A673 (cell line): ENCODE measurements around the gene ACE. TPM values are rescaled to one million over a fixed set of nuclear protein-coding genes. Genes with fewer than 3 reads are reported as not detected.

Experiments used
- BruUV-seq: library from RNA; stranded (reverse); fragments of 400-500 nt; replicated peaks from 2 replicates; lab custom pipeline; 2021; lab: Mats Ljungman, UMichigan
- CTCF ChIA-PET: fragments of 300-600 bp; sonication (Branson Sonifier 250); formaldehyde crosslinking; loops from one replicate; lab custom pipeline; 2022; ENCODE audit warnings: antibody characterized with exemption; lab: Charles Lee
- POLR2A ChIA-PET: fragments of 300-600 bp; sonication (Branson Sonifier 250); formaldehyde crosslinking; loops from one replicate; lab custom pipeline; 2022; ENCODE audit warnings: antibody characterized with exemption; ENCODE audit not compliant: low non-redundant PET; lab: Charles Lee
- DNase-seq: peaks from one replicate; pipeline ENCODE4 v3.0.0-alpha.2; 2015; ENCODE audit warnings: low spot score
- H3K27ac ChIP-seq: fragments of 200-600 bp; sonication (generic); 2 replicates; pipeline ENCODE4 v1.5.1; 2016; ENCODE audit warnings: mixed run types, low read depth, mild to moderate bottlenecking, mixed read lengths, antibody characterized with exemption, low read length; ENCODE audit not compliant: poor library complexity, severe bottlenecking
- H3K27me3 ChIP-seq: fragments of 200-600 bp; sonication (generic); replicated peaks from 2 replicates; pipeline ENCODE4 v1.6.1; 2017; ENCODE audit warnings: mixed run types, low read depth, mild to moderate bottlenecking, mixed read lengths, antibody characterized with exemption, low read length; ENCODE audit not compliant: insufficient read depth, poor library complexity
- H3K36me3 ChIP-seq: fragments of 200-600 bp; sonication (generic); 2 replicates; pipeline ENCODE4 v1.6.1; 2016; ENCODE audit warnings: mixed run types, mild to moderate bottlenecking, mixed read lengths, antibody characterized with exemption, low read length; ENCODE audit not compliant: insufficient read depth, poor library complexity, severe bottlenecking
- H3K4me1 ChIP-seq: fragments of 200-600 bp; sonication (generic); 2 replicates; pipeline ENCODE4 v1.6.1; 2017; ENCODE audit warnings: mixed run types, mild to moderate bottlenecking, mixed read lengths, antibody characterized with exemption, low read length; ENCODE audit not compliant: insufficient read depth, poor library complexity, severe bottlenecking
- H3K4me3 ChIP-seq: fragments of 200-600 bp; sonication (generic); 2 replicates; pipeline ENCODE4 v1.5.1; 2016; ENCODE audit warnings: low read depth, mixed run types, mild to moderate bottlenecking, mixed read lengths, low read length; ENCODE audit not compliant: poor library complexity, severe bottlenecking
- H3K9me3 ChIP-seq: fragments of 200-600 bp; sonication (generic); 2 replicates; pipeline ENCODE4 v1.6.1; 2016; ENCODE audit warnings: mixed run types, low read depth, mild to moderate bottlenecking, mixed read lengths, antibody characterized with exemption, low read length; ENCODE audit not compliant: poor library complexity, severe bottlenecking
- CTCF ChIP-seq: fragments of 300-800, 200-600 bp; sonication (generic); conservative IDR thresholded peaks from 2 replicates; pipeline ENCODE4 v1.5.1; 2017; ENCODE audit warnings: low read depth, mild to moderate bottlenecking, antibody characterized with exemption, low read length, moderate library complexity, mixed read lengths
- EZH2 ChIP-seq: fragments of 200-600 bp; sonication (generic); IDR thresholded peaks from 2 replicates; pipeline ENCODE4 v1.6.1; 2017; ENCODE audit warnings: borderline replicate concordance, low read depth, mild to moderate bottlenecking, mixed read lengths, antibody characterized with exemption, low read length; ENCODE audit not compliant: poor library complexity, severe bottlenecking
- intact Hi-C: fragments of 100-400 bp; cut with micrococcal nuclease; formaldehyde crosslinking; loops from one replicate; pipeline ENCODE4 v1.10.0; 2022; ENCODE audit not compliant: unreplicated experiment
- total RNA-seq: library from RNA; stranded (reverse); gene quantifications from 2 replicates; pipeline ENCODE4 v1.2.3, GENCODE V29; 2021

The ACE gene
- total RNA-seq, 1 experiment from 2014 or later = 2.1 TPM

GRCh38 chr17:63487014-63487339 lies 10.1 kb downstream of the ACE start:
- no TSS peak for BruUV-seq
- H3K4me3 ChIP-seq = no peak overlapping the region
- H3K4me1 ChIP-seq = no peaks in the 10 kb centered on the region
- intact Hi-C loops = no loop called here
- no peaks in the 10 kb centered on the region for H3K36me3 ChIP-seq
- H3K27ac ChIP-seq = no peak overlapping the region
- ChIA-PET POLR2A (no interaction called here), CTCF (no interaction called here)
- TF ChIP-seq EZH2 (no peak), CTCF (no peak)
- H3K9me3 ChIP-seq = no peaks in the 10 kb centered on the region
- no peak for DNase-seq
- no peaks in the 10 kb centered on the region for H3K27me3 ChIP-seq

GRCh38 chr17:63488851-63489250 lies 12.0 kb downstream of the ACE start:
- no peak overlapping the region for H3K4me3 ChIP-seq
- no peaks in the 10 kb centered on the region for H3K27me3 ChIP-seq
- ChIA-PET POLR2A (no interaction called here), CTCF (no interaction called here)
- DNase-seq = no peak
- no peaks in the 10 kb centered on the region for H3K4me1 ChIP-seq
- no TSS peak for BruUV-seq
- H3K27ac ChIP-seq = no peak overlapping the region
- no peak for TF ChIP-seq CTCF
- no peak for TF ChIP-seq EZH2
- no peaks in the 10 kb centered on the region for H3K9me3 ChIP-seq
- intact Hi-C loops = no loop called here
- H3K36me3 ChIP-seq = no peaks in the 10 kb centered on the region

DNA sequence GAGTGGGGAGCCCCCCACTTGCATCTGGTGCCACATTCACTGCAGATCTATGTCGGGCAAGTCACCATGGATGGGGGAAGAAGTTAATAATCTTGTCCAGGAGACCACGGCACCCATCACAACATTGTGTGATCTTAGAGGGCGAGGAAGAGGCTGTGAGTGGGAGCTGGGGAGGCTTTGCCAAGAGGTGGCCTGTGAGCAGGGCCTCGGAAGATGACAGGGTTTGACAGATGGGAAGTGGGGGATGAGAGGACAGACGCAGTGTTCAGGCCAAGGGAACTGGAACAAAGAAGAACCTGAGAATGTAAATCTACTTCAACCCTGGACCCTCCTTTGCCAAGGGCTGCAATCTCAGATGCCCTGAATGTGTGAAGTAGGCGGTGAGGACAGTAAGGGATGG lies 12.4 kb downstream of the ACE start:
- ChIA-PET POLR2A (no interaction called here), CTCF (no interaction called here)
- no peaks in the 10 kb centered on the region for H3K27me3 ChIP-seq
- no peaks in the 10 kb centered on the region for H3K36me3 ChIP-seq
- no peak for TF ChIP-seq CTCF
- TF ChIP-seq EZH2 = no peak
- H3K9me3 ChIP-seq = no peaks in the 10 kb centered on the region
- intact Hi-C loops = no loop called here
- no peak for DNase-seq
- H3K4me1 ChIP-seq = no peaks in the 10 kb centered on the region
- BruUV-seq = no TSS peak
- no peak overlapping the region for H3K27ac ChIP-seq
- no peak overlapping the region for H3K4me3 ChIP-seq
